HCT116 (cell line): ENCODE data around the gene CREBBP.

Source experiments
- CEBPB ChIP-seq: IDR thresholded peaks from 2 replicates; pipeline ENCODE4 v1.6.1; 2012; ENCODE audit warnings: low read depth
- EZH2 ChIP-seq: fragments of 200-600 bp; sonication (generic); IDR thresholded peaks from 2 replicates; pipeline ENCODE4 v1.6.1; 2017; ENCODE audit warnings: antibody characterized with exemption, mixed run types
- EZH2phosphoT487 ChIP-seq: fragments of 200-600 bp; IDR thresholded peaks from 2 replicates; pipeline ENCODE4 v1.6.1; 2018; ENCODE audit warnings: antibody characterized with exemption, borderline replicate concordance
- MAX ChIP-seq: IDR thresholded peaks from 2 replicates; pipeline ENCODE4 v1.6.1; 2012
- POLR2A ChIP-seq: IDR thresholded peaks from 2 replicates; pipeline ENCODE4 v1.7.0; 2011; ENCODE audit warnings: borderline replicate concordance; ENCODE audit not compliant: insufficient read depth, insufficient read length; ENCODE audit errors: extremely low read depth
- POLR2AphosphoS5 ChIP-seq: IDR thresholded peaks from 2 replicates; pipeline ENCODE4 v1.6.1; 2011; ENCODE audit warnings: mild to moderate bottlenecking, low read depth, low read length, moderate library complexity
- RAD21 ChIP-seq: IDR thresholded peaks from 2 replicates; pipeline ENCODE4 v1.6.1; 2012; ENCODE audit warnings: low read depth, mild to moderate bottlenecking
- SIN3A ChIP-seq: IDR thresholded peaks from 2 replicates; pipeline ENCODE4 v1.6.1; 2012; ENCODE audit warnings: low read depth
- YY1 ChIP-seq: IDR thresholded peaks from 2 replicates; pipeline ENCODE4 v1.6.1; 2011; ENCODE audit warnings: low read length, low read depth, moderate library complexity, mild to moderate bottlenecking; ENCODE audit not compliant: insufficient replicate concordance; ENCODE audit errors: extremely low read depth
- ZFX ChIP-seq: fragments of 450-650 bp; IDR thresholded peaks from 2 replicates; pipeline ENCODE4 v1.6.1; 2017
- ZNF274 ChIP-seq: fragments of 200-500 bp; sonication (Bioruptor generic); IDR thresholded peaks from 2 replicates; pipeline ENCODE4 v1.6.1; 2014; ENCODE audit warnings: mild to moderate bottlenecking, low read depth, low read length, inconsistent platforms
- TF ChIP-seq, protein P1 (sequence below), 3 experiments: fragments of 200-600 bp in 1 of 3; sonication (generic) in 1 of 3; IDR thresholded peaks in 2 of 3; conservative IDR thresholded peaks in 1 of 3; 2 replicates each; pipeline ENCODE4 v1.5.1; 2012 to 2017; ENCODE audit warnings: low read depth in 2 of 3, low read length in 2 of 3, antibody characterized with exemption in 1 of 3, borderline replicate concordance in 1 of 3, control low read depth in 1 of 3, mild to moderate bottlenecking in 1 of 3, mixed read lengths in 1 of 3, mixed run types in 1 of 3, moderate library complexity in 1 of 3; ENCODE audit not compliant: insufficient read depth in 1 of 3

DNA sequence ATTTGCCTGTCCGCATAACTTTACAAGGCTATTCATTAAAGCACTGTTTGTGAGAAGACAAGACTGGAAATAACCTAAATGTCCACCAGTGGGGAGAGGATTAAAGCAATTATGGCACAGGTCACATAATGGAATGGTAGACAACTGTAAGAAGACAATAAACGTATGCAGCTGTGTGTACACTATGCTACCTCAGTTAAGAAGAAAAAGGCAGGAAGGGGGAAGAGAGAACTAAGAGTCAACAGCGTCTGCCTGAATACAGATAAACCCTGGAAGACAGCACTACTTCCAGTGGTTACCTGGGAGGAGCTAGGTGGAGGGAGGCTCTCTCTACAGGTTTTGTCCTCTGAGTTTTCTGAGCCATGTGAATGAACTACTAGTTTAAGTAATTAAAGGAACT is 15.3 kb downstream of the CREBBP start:
- TF ChIP-seq YY1 = no peak
- TF ChIP-seq ZFX = no peak
- TF ChIP-seq, protein P1, sequence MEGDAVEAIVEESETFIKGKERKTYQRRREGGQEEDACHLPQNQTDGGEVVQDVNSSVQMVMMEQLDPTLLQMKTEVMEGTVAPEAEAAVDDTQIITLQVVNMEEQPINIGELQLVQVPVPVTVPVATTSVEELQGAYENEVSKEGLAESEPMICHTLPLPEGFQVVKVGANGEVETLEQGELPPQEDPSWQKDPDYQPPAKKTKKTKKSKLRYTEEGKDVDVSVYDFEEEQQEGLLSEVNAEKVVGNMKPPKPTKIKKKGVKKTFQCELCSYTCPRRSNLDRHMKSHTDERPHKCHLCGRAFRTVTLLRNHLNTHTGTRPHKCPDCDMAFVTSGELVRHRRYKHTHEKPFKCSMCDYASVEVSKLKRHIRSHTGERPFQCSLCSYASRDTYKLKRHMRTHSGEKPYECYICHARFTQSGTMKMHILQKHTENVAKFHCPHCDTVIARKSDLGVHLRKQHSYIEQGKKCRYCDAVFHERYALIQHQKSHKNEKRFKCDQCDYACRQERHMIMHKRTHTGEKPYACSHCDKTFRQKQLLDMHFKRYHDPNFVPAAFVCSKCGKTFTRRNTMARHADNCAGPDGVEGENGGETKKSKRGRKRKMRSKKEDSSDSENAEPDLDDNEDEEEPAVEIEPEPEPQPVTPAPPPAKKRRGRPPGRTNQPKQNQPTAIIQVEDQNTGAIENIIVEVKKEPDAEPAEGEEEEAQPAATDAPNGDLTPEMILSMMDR (IDR thresholded peaks at IDR 0.05 in 2 of 3, conservative IDR thresholded peaks at IDR 0.05 in 1 of 3; ENCODE audit: borderline replicate concordance in 1 of 3, insufficient read depth in 1 of 3, low read depth in 2 of 3, low read length in 2 of 3) = no peak
- TF ChIP-seq ZNF274 = no peak
- no peak for TF ChIP-seq SIN3A
- TF ChIP-seq EZH2phosphoT487 = no peak
- no peak for TF ChIP-seq RAD21
- TF ChIP-seq MAX = no peak
- TF ChIP-seq EZH2 = no peak
- TF ChIP-seq POLR2AphosphoS5 = no peak
- no peak for TF ChIP-seq POLR2A
- no peak for TF ChIP-seq CEBPB
